Transverse colon (tissue), 4 donors: ENCODE data around the gene USP4. TPM values are rescaled to one million over a fixed set of nuclear protein-coding genes. Genes with fewer than 3 reads are reported as not detected.

Experiments used
- DNase-seq: peaks from one replicate; pipeline ENCODE4 v3.0.0-alpha.2; 2019
- H3K27ac ChIP-seq, 4 donors: fragments of 200-600 bp; sonication (generic); 2 replicates each; pipeline ENCODE4 v1.5.1; 2016 to 2018; ENCODE audit warnings: inconsistent platforms in 4 of 4
- H3K27me3 ChIP-seq: fragments of 200-600 bp; sonication (generic); 2 replicates; pipeline ENCODE4 v1.5.1; 2017; ENCODE audit warnings: inconsistent platforms
- H3K36me3 ChIP-seq, 4 donors: fragments of 200-600 bp; sonication (generic); 2 replicates each; pipeline ENCODE4 v1.5.1; 2017 to 2019; ENCODE audit warnings: inconsistent platforms in 4 of 4
- H3K4me1 ChIP-seq, 4 donors: fragments of 200-600 bp; sonication (generic); 2 replicates each; pipeline ENCODE4 v1.5.1; 2017 to 2020; ENCODE audit warnings: inconsistent platforms in 4 of 4
- H3K4me3 ChIP-seq, 4 donors: fragments of 200-600 bp; sonication (generic); 1 replicate in 1 of 4; 2 replicates in 3 of 4; pipeline versions ENCODE4 v1.5.1 to v1.6.1; 2017 to 2019; ENCODE audit warnings: inconsistent platforms in 4 of 4
- H3K9me3 ChIP-seq, 2 donors: fragments of 200-600 bp; sonication (generic); 2 replicates each; pipeline ENCODE4 v1.5.1; 2017 to 2019; ENCODE audit warnings: inconsistent platforms in 2 of 2
- EP300 ChIP-seq: sonication (generic); formaldehyde crosslinking; IDR thresholded peaks from one replicate; pipeline ENCODE4 v1.6.1; 2017; ENCODE audit warnings: antibody characterized with exemption, low read depth
- POLR2A ChIP-seq: fragments of 450-650 bp; IDR thresholded peaks from one replicate; pipeline ENCODE4 v1.6.1; 2016; ENCODE audit warnings: antibody characterized with exemption, mild to moderate bottlenecking, moderate library complexity
- POLR2AphosphoS5 ChIP-seq, 3 donors: sonication (generic); formaldehyde crosslinking; IDR thresholded peaks; one replicate each; pipeline ENCODE4 v1.6.1; 2016; ENCODE audit warnings: antibody characterized with exemption in 3 of 3
- WGBS, 2 donors: methylation state at CpG; one replicate each; pipeline ENCODE4 v1.1.5; 2018; ENCODE audit warnings: low coverage in 1 of 2; 5-methylcytosine and 5-hydroxymethylcytosine counted together
- in situ Hi-C, 4 donors: fragments of 200-750 bp; cut with MboI; loops; one replicate each; pipeline versions ENCODE4 v1.15.0 to v1.15.1; 2017; ENCODE audit warnings: low sequenced_read_pairs in 3 of 4, low pct_ligation_motif_present in 1 of 4, low pct_unique_long_range_greater_than_20kb in 1 of 4
- intact Hi-C: fragments of 100-400 bp; cut with DNase I; formaldehyde crosslinking; loops from one replicate; pipeline ENCODE4 v1.15.1; 2023; ENCODE audit warnings: low total_unique reads
- total RNA-seq, 4 donors: library from RNA; depleted of rRNA; stranded (reverse); fragments of >200 nt; gene quantifications; one replicate each; pipeline ENCODE4 v1.1.0, GENCODE V29; 2016
- TF ChIP-seq, protein P1 (sequence below), 5 experiments: fragments of 200-600 bp in 3 of 5; fragments of 450-650 bp in 2 of 5; sonication (generic) in 3 of 5; IDR thresholded peaks; 1 replicate in 2 of 5; 2 replicates in 3 of 5; pipeline ENCODE4 v1.5.1; 2016 to 2017; ENCODE audit warnings: antibody characterized with exemption in 5 of 5, inconsistent platforms in 3 of 5, mild to moderate bottlenecking in 2 of 5, moderate library complexity in 1 of 5

The USP4 gene, protein sequence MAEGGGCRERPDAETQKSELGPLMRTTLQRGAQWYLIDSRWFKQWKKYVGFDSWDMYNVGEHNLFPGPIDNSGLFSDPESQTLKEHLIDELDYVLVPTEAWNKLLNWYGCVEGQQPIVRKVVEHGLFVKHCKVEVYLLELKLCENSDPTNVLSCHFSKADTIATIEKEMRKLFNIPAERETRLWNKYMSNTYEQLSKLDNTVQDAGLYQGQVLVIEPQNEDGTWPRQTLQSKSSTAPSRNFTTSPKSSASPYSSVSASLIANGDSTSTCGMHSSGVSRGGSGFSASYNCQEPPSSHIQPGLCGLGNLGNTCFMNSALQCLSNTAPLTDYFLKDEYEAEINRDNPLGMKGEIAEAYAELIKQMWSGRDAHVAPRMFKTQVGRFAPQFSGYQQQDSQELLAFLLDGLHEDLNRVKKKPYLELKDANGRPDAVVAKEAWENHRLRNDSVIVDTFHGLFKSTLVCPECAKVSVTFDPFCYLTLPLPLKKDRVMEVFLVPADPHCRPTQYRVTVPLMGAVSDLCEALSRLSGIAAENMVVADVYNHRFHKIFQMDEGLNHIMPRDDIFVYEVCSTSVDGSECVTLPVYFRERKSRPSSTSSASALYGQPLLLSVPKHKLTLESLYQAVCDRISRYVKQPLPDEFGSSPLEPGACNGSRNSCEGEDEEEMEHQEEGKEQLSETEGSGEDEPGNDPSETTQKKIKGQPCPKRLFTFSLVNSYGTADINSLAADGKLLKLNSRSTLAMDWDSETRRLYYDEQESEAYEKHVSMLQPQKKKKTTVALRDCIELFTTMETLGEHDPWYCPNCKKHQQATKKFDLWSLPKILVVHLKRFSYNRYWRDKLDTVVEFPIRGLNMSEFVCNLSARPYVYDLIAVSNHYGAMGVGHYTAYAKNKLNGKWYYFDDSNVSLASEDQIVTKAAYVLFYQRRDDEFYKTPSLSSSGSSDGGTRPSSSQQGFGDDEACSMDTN
- total RNA-seq, result 10 to 100 TPM; 11.1 to 39.6 (median 27.0) TPM

DNA sequence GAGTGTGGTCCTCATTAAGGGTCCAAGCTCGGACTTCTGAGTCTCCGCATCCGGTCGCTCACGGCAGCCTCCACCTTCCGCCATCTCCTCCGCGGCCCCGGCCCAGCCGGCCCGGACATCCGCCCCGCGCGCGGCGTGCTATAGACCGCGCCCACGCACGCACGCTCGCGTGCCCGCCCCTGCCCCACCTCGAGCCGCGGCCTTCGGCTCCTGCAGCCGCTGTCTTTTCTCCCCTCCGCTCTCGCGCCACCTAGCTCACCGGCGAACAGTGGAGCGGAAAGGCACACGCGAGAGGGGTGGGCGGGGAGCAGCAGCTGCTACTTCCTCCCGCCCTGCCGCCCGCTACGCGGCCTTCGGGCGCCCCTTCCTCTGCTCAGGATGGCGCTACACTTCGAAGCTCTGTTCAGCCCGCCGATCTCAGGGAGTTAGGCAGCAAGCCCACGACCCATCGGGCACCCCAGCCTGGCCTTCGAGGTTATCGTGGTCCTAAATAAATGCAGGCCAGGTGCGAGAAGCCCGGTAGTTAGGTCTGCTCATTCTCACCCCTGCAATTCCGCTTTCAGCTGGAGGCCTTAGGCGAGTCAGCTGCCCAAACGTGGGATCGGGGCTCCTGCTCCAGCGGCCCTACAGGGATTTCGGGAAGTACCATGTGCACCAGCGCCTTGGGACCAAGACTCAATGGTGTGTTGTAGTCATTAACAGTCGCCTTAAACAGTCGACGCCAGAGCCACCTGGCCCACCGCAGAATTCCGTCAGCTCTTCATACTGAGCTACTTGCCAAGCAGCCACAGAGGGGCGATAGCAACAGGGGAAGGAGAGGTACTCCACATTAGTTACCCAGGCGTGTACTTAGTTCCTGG lies at the start of gene USP4:
TSS of gene USP4 (minus strand) at position 113 of the 860 bp plus-strand sequence. CDS start at position 84, 29 bp downstream.
- WGBS, 2 donors, result 8 to 10% methylated on average over 6 to 48 of the region's 70 CpGs
- peak; percentile 95 for DNase-seq
- peak within 1 kb of the TSS; percentile 62 to 90 (median 86) for H3K4me3 ChIP-seq
- H3K4me1 ChIP-seq, result peaks cover 5 to 45% (median 25%) of the 10 kb centered on the region in 4 donors
- peak within 1 kb of the TSS; percentile 91 to 99 (median 94) for H3K27ac ChIP-seq
- in situ Hi-C loops (loop anchor here (10.0 to 25.0 kb wide), 2 partner anchors 97 to 105 kb away; partner anchors contain the start of gene NICN1 (in 2 of the 4)), intact Hi-C loops (loop anchor here (2.0 to 10.0 kb wide), 2 partner anchors 71 to 105 kb away; partner anchors contain the start of gene RHOA)
- no peaks in the 10 kb centered on the region for H3K27me3 ChIP-seq
- TF ChIP-seq POLR2A (peak; percentile 84), EP300 (peak; percentile 23), POLR2AphosphoS5 (IDR thresholded peaks at IDR 0.05) (peak; percentile 59 to 89 (median 84))
- TF ChIP-seq, protein P1, sequence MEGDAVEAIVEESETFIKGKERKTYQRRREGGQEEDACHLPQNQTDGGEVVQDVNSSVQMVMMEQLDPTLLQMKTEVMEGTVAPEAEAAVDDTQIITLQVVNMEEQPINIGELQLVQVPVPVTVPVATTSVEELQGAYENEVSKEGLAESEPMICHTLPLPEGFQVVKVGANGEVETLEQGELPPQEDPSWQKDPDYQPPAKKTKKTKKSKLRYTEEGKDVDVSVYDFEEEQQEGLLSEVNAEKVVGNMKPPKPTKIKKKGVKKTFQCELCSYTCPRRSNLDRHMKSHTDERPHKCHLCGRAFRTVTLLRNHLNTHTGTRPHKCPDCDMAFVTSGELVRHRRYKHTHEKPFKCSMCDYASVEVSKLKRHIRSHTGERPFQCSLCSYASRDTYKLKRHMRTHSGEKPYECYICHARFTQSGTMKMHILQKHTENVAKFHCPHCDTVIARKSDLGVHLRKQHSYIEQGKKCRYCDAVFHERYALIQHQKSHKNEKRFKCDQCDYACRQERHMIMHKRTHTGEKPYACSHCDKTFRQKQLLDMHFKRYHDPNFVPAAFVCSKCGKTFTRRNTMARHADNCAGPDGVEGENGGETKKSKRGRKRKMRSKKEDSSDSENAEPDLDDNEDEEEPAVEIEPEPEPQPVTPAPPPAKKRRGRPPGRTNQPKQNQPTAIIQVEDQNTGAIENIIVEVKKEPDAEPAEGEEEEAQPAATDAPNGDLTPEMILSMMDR (IDR thresholded peaks at IDR 0.05), result peak; percentile 14 to 49 (median 29)
- H3K9me3 ChIP-seq, result no peaks in the 10 kb centered on the region
- peaks cover 0 to 4% (median 1%) of the 10 kb centered on the region in 4 donors for H3K36me3 ChIP-seq

DNA sequence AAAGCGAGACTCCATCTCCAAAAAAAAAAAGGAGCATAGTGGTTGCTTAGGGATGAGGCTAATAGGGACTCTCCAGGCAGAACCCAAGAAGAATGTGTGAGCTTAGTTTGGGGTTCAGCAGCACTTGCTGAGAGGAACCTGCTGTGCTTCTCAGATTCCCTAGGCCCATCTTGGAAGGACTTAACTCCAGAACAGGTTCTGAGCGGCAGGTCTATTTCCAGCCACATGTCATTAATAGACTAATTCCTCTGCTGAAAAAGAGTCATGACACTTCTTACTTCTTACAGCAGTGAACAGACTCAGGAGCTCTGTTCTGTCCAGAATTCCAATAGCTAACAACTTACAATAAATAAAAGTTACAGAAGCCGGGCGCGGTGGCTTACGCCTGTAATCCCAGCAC lies 49.4 kb upstream of the USP4 start:
- Histone ChIP-seq H3K36me3 (no peaks in the 10 kb centered on the region), H3K4me1 (peaks cover 0 to 29% (median 16%) of the 10 kb centered on the region in 4 donors), H3K27ac (no peak overlapping the region), H3K9me3 (no peaks in the 10 kb centered on the region), H3K4me3 (no peak overlapping the region), H3K27me3 (no peaks in the 10 kb centered on the region)
- in situ Hi-C loops (no loop called here), intact Hi-C loops (no loop called here)
- 95 to 100% methylated on average over 1 to 6 of the region's 6 CpGs for WGBS, 2 donors
- TF ChIP-seq EP300 (no peak), POLR2AphosphoS5 (IDR thresholded peaks at IDR 0.05) (no peak), POLR2A (no peak)
- TF ChIP-seq, protein P1 (IDR thresholded peaks at IDR 0.05), result no peak
- DNase-seq, result no peak

DNA sequence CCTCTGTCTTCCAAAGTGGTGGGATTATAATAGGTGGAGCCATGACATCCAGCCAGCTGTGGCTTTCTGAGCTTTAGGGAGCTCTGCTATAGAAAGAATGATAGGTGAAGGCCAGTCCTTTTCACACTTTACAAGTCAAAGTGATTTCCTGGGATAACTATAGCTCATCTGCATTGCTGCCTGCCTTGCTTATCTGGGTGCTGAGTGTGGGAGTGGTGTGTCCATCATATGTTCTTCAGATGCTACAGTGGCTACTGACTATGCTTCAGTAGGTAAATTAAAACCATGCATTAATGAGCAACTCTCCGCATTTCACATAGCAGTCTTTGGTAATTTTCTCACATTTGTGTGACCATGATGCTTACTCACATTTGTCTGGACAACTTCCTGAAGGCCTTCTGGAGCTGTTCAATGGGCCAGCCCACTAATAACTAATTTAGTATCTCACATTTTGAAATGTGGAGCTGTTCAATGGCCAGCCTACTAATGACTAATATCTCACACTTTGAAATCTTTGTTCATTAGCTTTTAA lies 48.5 kb upstream of the USP4 start:
- peaks cover 0 to 38% (median 25%) of the 10 kb centered on the region in 4 donors for H3K4me1 ChIP-seq
- in situ Hi-C loops, result no loop called here
- no peak overlapping the region for H3K27ac ChIP-seq
- intact Hi-C loops, result no loop called here
- whole genome bisulfite sequencing, 2 donors, result 72 to 86% methylated on average over 1 of the region's 1 CpG
- H3K4me3 ChIP-seq, result no peak overlapping the region
- TF ChIP-seq POLR2AphosphoS5 (IDR thresholded peaks at IDR 0.05) (no peak), EP300 (no peak), POLR2A (no peak)
- TF ChIP-seq, protein P1 (IDR thresholded peaks at IDR 0.05), result no peak
- H3K36me3 ChIP-seq, result no peaks in the 10 kb centered on the region
- no peaks in the 10 kb centered on the region for H3K27me3 ChIP-seq
- DNase-seq, result no peak
- no peaks in the 10 kb centered on the region for H3K9me3 ChIP-seq
